Activated T-cell treated with anti-CD3 and anti-CD28 coated beads, Interleukin-2, amount 50 U/mL, for 1 hour (primary cell): ENCODE measurements around the gene RNF212B.
"Not testable (repeated sequence)": the region's sequence is repeated elsewhere in the genome, so short reads cannot be mapped to it uniquely, and the experiment has no call there.

Experiments
- DNase-seq: peaks from one replicate; pipeline ENCODE4 v3.0.0-alpha.2; 2020

RNF212B gene

GRCh38 chr14:23243066-23243465, 5.3 kb downstream of the RNF212B start:
- DNase-seq: no peak

GRCh38 chr14:23245282-23245681, 7.5 kb downstream of the RNF212B start:
- no peak for DNase-seq

- DNase-seq: no peak
These were observed 10.9 kb downstream of the RNF212B start for GRCh38 chr14:23248601-23249000.

- no peak for DNase-seq
These were observed 12.1 kb downstream of the RNF212B start for GRCh38 chr14:23249824-23250223.

GRCh38 chr14:23252006-23252405, 14.3 kb downstream of the RNF212B start:
- DNase-seq: no peak

GRCh38 chr14:23252420-23253333, 14.9 kb downstream of the RNF212B start:
- no peak for DNase-seq

GRCh38 chr14:23258256-23258655, 20.5 kb downstream of the RNF212B start:
- no peak for DNase-seq

GRCh38 chr14:23259426-23259825, 21.7 kb downstream of the RNF212B start:
- DNase-seq: no peak

- not testable (repeated sequence) for DNase-seq
These were observed 23.1 kb downstream of the RNF212B start for GRCh38 chr14:23260849-23261248.

GRCh38 chr14:23269193-23269592, 31.5 kb downstream of the RNF212B start:
- no peak for DNase-seq

- no peak for DNase-seq
These were observed 37.7 kb downstream of the RNF212B start for GRCh38 chr14:23275412-23275811.

- DNase-seq: no peak
These were observed 39.5 kb downstream of the RNF212B start for GRCh38 chr14:23277189-23277588.

- DNase-seq: not testable (repeated sequence)
These were observed 40.2 kb downstream of the RNF212B start for GRCh38 chr14:23277928-23278327.

GRCh38 chr14:23281247-23281646, 43.5 kb downstream of the RNF212B start:
- no peak for DNase-seq

- no peak for DNase-seq
These were observed 47.2 kb downstream of the RNF212B start for GRCh38 chr14:23284654-23285529.

- no peak for DNase-seq
These were observed 47.8 kb downstream of the RNF212B start for GRCh38 chr14:23285530-23286019.

GRCh38 chr14:23286020-23286901, 48.5 kb downstream of the RNF212B start, which contains the start of gene HOMEZ:
TSS of gene HOMEZ (minus strand) at chr14:23286132. CDS start at chr14:23285952, 180 bp downstream.
- peak; percentile 98 for DNase-seq

- DNase-seq: no peak
These were observed 49.3 kb downstream of the RNF212B start for GRCh38 chr14:23286902-23287479.

GRCh38 chr14:23294734-23295561, 57.2 kb downstream of the RNF212B start:
- DNase-seq: peak; percentile 52

- no peak for DNase-seq
These were observed 58.5 kb downstream of the RNF212B start for GRCh38 chr14:23296012-23296777.
